HG03432 (cell line): ENCODE data around the gene TRIM51G.
"Not testable (repeated sequence)": the region's sequence is repeated elsewhere in the genome, so short reads cannot be mapped to it uniquely, and the experiment has no call there.

Source experiments
- ATAC-seq: cut with Tn5 transposase; IDR thresholded peaks from one replicate; pipeline ENCODE4 v1.9.1; 2021; ENCODE audit warnings: mild to moderate bottlenecking, moderate library complexity; ENCODE audit not compliant: unreplicated experiment

Gene TRIM51G

GRCh38 chr11:48983785-48984184 is at the start of gene TRIM51G:
Gene TRIM51G (minus strand): TSS chr11:48983885. CDS start chr11:48981695, 2,190 bp downstream.
- not testable (repeated sequence) for ATAC-seq

GRCh38 chr11:49028523-49028922 is 44.8 kb upstream of the TRIM51G start, which contains the start of gene TRIM49B:
Gene TRIM49B (plus strand): TSS chr11:49028823. CDS start chr11:49031600, 2,777 bp downstream.
- not testable (repeated sequence) for ATAC-seq

- ATAC-seq, result not testable (repeated sequence)
These were observed 15.1 kb downstream of the TRIM51G start for GRCh38 chr11:48968592-48968991.

- not testable (repeated sequence) for ATAC-seq
These were observed 28.2 kb downstream of the TRIM51G start for GRCh38 chr11:48955315-48956049.

- not testable (repeated sequence) for ATAC-seq
These were observed 37.9 kb downstream of the TRIM51G start for GRCh38 chr11:48945796-48946195.
